GM19455 (cell line): ENCODE data around the gene DEFB132.
"Not testable (repeated sequence)": the region's sequence is repeated elsewhere in the genome, so short reads cannot be mapped to it uniquely, and the experiment has no call there.

Experiments
- ATAC-seq: cut with Tn5 transposase; IDR thresholded peaks from one replicate; pipeline ENCODE4 v1.9.1; 2021; ENCODE audit not compliant: unreplicated experiment

The DEFB132 gene, protein sequence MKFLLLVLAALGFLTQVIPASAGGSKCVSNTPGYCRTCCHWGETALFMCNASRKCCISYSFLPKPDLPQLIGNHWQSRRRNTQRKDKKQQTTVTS

DNA sequence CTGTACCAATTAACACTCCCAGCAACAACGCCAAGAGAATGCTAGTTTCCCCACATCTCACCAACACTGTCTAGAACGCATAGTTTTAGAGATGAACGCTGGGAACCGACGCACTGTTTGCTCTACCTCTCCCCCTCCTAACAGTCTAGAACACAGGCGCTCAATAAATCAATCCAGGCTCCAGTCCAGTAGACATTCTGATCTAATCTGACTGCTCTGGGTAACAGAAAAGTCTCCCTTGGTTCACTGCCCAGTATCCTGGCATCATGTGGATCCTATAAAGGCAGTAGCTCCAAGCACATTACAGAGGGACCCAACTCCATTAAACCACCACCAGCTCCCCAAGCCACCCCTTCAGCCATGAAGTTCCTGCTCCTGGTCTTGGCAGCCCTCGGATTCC, at the start of gene DEFB132:
DEFB132 (plus strand) TSS at position 306 of the 400 bp plus-strand sequence; CDS start at position 361, 55 bp downstream.
- no peak for ATAC-seq

GRCh38 chr20:208942-209566, 48.5 kb upstream of the DEFB132 start:
- no peak for ATAC-seq

DNA sequence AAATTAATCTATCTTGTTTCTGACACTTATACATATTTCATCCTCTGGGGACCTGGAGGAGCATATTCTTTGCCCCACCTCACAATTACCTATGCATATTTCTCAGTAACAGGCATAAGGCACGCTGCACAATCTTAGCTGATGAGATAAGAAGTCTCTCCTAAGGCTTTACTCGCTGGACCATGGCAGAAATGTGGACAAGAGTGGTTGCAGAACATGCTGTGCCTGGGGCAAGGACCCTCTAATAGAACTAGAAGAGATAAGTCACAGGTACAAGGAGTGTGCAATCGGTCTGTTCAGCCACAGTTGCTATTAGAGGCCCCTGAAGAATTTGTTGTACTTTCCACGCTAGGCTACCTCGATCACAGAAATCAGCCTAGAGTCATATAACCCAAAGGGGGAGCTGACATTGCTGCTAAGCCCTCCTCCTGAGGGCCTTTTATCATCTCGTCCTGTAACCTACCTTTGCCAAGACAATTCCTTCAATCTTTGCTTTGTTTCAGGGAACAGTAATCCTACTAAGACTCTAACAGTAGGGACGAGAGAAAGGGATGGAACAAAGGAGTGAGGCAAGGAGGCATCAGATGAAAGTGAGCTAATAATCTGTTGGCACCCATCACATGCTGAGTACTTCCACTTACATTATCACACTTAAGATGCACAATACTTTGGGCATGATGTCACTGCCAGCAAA, 46.6 kb upstream of the DEFB132 start:
- no peak for ATAC-seq

- no peak for ATAC-seq
These were observed 43.1 kb upstream of the DEFB132 start for GRCh38 chr20:214383-214782.

GRCh38 chr20:215796-216195, 41.7 kb upstream of the DEFB132 start:
- ATAC-seq, result no peak

DNA sequence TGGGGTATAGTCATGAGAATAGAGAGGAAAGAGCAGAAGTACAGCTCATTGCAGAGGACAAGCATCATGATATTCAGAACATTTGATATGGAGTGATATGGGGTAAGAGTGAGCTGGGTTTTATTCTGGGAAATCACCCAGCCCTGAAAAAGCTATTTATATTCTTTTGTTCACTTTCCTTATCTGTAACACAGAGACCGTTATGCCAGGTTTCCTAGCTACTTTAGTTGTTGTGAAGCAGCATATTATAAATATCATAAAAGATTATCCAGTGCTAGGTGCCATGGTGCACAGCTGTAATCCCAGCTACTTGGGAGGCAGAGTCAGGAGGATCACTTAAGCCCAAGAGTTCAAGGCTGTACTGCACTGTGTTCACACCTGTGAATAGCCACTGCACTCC, 40.3 kb upstream of the DEFB132 start:
- no peak for ATAC-seq

GRCh38 chr20:219290-220115, 38.0 kb upstream of the DEFB132 start:
- ATAC-seq, result no peak

DNA sequence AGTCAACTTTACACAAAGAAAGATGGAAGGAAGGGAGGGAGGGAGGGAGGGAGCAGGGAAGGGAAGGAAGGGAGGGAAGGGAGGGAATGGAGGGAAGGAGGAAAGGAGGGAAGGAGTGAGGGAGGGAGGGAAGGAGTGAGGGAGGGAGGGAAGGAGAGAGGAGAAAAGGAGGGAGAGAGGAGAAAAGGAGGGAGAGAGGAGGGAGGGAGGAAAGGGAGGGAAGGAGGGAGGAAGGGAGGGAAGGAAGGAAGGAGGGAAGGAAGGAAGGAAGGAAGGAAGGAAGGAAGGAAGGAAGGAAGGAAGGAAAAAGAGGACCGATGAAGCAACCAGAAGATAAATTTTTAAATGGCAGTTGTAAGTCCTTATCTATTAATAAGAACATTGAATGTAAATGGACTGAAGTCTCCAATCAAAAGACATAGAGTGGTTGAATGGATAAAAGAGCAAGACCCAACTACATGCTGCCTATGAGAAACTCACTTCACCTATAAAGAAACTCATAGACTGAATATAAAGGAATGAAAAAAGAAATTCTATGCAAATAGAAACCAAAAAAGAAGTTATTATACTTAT, 36.2 kb upstream of the DEFB132 start:
- no peak for ATAC-seq

GRCh38 chr20:225879-226278, 31.6 kb upstream of the DEFB132 start:
- not testable (repeated sequence) for ATAC-seq

DNA sequence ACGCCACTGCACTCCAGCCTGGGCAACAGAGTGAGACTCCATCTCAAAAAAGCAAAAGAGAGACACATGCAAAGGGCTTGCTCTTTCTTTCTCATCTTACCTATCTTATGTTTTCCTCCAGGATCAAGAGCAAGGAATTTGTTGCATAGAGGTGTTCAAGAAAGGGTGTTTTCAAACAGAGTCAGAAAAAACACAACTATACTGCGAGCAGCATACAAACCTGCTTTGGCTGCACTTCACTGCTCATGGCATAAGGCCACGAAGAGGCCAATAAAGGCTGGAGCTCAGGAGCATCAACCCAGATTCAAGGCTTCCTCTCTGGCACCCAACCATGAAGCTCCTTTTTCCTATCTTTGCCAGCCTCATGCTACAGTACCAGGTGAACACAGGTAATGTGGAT, 30.6 kb upstream of the DEFB132 start, which contains the start of gene DEFB129:
DEFB129 (plus strand) TSS at position 301 of the 400 bp plus-strand sequence; CDS start at position 332, 31 bp downstream.
- no peak for ATAC-seq

- ATAC-seq, result no peak
These were observed 30.0 kb upstream of the DEFB132 start for GRCh38 chr20:227439-228105.

GRCh38 chr20:235891-236290, 21.6 kb upstream of the DEFB132 start:
- no peak for ATAC-seq

DNA sequence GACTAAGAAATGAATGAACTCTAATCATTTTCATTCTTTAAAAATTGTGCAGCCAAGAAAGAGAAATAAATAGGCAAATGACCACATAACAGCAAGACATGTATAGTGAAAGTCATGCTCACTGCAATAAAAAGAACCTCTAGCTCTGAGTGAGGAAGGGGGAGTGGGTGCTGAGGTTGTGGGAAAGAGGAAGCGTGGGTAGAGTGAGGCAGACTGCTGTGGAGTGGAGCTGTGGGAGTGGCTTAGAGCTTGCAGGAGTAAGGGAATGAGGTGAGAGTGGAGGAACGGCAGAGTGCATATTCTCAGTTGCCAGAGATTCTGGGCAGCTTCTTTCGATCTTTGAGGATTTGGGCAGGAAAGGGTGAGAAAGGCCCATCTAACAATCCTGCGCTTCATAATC, 20.0 kb upstream of the DEFB132 start:
- ATAC-seq, result no peak

DNA sequence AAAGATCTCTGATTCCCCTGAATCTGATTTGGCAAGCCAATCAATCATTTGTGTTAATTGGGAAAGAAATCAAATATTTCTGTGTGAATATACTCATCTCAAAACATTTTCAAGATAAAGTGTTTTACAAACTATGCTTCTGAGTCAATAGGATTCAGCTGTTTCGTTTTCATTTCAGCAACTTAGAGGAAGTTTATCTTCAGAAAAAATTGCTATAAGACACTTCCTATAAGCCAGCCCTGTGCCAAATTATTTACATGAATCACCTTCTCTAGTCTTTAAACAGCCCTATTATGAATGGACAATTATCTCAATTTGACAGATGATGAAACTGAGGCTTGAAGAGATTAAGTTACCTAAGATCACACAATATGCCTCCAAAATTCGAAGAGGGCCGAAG, 19.6 kb upstream of the DEFB132 start:
- no peak for ATAC-seq

DNA sequence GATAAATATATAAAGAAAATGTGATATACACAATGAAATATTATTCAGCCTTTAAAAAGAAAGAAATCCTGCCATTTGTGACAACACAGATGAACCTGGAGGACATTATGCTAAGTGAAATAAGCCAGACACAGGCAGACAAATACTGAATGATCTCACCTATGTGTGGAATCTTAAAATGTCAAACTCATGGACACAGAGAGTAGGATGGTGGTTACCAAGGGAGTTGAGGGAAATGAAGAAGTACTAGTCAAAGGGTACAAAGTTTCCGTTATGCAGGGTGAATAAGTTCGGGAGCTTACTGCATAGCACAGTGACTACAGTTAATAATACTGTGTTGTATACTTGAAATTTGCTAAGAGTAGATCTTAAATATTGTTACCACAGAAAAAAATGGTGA, 14.6 kb upstream of the DEFB132 start:
- no peak for ATAC-seq

DNA sequence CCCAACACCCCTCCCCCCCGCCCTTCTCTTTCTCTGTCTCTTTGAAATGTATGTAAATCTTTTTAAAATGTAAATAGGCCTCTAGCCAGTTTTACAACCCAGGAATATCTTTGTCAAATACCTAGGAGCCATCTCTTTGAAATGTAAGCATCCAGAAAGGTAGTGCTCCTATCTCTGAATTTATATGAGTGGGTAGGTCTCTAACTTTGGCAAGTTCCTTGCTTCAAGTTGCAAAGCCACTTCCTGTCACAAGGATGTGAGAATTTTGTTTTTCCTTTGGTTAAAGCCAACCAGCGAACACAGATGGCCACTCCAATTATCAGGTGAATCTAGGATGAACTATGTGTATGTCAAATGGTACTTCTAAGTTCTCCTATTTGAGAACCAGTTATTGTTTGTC, 6.2 kb upstream of the DEFB132 start:
- ATAC-seq, result no peak

- ATAC-seq, result no peak
These were observed 4.7 kb upstream of the DEFB132 start for GRCh38 chr20:252801-253200.

DNA sequence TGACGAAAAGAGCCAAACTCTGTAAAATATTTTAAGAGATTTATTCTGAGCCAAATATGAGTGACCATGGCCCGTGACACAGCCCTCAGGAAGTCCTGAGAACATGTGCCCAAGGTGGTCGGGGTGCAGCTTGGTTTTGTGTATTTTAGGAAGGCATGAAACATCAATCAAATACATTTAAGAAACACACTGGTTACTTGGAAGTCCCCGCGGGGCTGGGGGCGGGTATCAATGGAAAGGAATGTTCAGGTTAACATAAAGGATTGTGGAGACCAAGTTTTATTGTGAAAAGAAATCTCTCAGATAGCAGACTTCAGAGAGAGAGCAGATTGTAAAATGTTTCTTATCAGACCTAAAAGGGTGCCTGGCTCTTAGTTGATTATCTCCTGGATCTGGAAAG, 4.1 kb upstream of the DEFB132 start:
- not testable (repeated sequence) for ATAC-seq

DNA sequence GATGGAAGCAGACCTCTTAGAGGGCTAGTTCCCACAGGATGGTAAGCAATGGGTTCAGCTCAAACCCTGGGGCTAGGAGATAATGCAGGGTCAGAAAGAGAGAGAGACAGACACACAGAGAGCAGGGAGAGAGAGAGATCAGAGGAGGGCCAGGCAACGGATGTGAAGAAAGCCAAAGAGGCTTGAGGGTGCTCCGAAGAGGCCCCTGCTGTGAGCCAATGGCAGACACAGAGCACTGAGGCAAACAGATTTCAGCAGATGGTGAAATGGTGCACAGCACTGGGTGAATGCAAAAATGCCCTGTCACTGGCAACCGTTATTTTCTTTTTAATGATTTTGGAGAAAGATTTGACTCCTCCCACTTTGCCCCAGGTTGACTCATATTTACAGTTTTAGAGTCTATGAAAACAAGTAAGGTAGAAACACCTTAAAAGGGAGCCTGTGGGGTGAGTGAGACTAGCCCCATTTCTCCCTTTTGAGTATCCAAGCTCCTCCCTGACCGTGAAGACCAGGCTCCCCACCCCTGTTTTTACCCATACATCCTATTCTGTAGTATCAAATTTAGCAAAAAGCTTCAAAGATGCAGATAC, 840 bp downstream of the DEFB132 start:
- no peak for ATAC-seq

DNA sequence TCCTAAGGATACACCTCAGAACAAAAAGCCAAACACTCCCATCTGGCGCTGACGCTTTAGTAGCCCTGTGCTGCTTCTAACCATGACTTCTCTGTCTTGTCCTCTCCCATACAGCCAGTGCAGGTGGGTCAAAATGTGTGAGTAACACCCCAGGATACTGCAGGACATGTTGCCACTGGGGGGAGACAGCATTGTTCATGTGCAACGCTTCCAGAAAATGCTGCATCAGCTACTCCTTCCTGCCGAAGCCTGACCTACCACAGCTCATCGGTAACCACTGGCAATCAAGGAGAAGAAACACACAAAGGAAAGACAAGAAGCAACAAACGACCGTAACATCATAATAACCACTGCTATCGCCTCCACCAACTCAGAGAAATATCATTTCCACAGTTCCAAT, 1.4 kb downstream of the DEFB132 start:
- ATAC-seq, result no peak
